Measurements from ENCODE around the gene FKBP5. TPM values are rescaled to one million over a fixed set of nuclear protein-coding genes. Genes with fewer than 3 reads are reported as not detected.
"Not testable (repeated sequence)": the region's sequence is repeated elsewhere in the genome, so short reads cannot be mapped to it uniquely, and the experiment has no call there.

The FKBP5 gene
- total and polyA plus RNA-seq, 10 of the 15 experiments (the other 5 are each of a cell fraction or from before 2014, with no cell fraction given): 29.0 to 123 (median 62.3) TPM

DNA sequence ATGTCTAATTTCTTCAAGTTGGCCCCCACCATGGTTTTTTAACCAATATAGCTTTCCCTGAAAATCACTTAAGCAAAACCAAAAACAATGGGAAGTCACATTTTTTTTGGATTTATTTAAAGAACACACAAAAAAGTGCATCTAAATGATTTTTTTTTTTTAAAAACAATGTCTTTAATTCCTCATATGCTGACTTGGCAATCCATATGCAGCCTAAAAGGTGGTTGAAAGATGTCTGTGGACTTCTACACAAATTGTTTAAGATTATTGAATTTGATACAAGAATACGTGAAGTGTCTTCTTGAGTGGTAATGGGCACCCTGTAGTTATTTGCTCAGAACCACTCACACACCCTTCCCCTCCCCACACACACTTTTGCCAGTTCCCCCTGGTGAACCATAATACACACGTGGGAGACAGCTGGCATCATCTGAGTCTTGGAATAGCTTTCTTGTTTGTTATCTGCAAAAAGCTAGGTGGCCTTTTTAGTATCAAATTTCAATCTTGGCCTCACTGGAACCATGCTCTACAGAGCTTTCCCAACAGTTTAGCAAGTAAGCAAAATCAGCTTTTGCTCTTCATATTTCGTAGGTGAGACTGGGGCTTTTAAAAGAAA lies 115.1 kb downstream of the FKBP5 start (continued):
- TF ChIP-seq, protein P1, sequence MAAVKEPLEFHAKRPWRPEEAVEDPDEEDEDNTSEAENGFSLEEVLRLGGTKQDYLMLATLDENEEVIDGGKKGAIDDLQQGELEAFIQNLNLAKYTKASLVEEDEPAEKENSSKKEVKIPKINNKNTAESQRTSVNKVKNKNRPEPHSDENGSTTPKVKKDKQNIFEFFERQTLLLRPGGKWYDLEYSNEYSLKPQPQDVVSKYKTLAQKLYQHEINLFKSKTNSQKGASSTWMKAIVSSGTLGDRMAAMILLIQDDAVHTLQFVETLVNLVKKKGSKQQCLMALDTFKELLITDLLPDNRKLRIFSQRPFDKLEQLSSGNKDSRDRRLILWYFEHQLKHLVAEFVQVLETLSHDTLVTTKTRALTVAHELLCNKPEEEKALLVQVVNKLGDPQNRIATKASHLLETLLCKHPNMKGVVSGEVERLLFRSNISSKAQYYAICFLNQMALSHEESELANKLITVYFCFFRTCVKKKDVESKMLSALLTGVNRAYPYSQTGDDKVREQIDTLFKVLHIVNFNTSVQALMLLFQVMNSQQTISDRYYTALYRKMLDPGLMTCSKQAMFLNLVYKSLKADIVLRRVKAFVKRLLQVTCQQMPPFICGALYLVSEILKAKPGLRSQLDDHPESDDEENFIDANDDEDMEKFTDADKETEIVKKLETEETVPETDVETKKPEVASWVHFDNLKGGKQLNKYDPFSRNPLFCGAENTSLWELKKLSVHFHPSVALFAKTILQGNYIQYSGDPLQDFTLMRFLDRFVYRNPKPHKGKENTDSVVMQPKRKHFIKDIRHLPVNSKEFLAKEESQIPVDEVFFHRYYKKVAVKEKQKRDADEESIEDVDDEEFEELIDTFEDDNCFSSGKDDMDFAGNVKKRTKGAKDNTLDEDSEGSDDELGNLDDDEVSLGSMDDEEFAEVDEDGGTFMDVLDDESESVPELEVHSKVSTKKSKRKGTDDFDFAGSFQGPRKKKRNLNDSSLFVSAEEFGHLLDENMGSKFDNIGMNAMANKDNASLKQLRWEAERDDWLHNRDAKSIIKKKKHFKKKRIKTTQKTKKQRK (IDR thresholded peaks at IDR 0.05; ENCODE audit: low read depth, low read length): no peak
- no peak for TF ChIP-seq JUNB (IDR thresholded peaks at IDR 0.05)

DNA sequence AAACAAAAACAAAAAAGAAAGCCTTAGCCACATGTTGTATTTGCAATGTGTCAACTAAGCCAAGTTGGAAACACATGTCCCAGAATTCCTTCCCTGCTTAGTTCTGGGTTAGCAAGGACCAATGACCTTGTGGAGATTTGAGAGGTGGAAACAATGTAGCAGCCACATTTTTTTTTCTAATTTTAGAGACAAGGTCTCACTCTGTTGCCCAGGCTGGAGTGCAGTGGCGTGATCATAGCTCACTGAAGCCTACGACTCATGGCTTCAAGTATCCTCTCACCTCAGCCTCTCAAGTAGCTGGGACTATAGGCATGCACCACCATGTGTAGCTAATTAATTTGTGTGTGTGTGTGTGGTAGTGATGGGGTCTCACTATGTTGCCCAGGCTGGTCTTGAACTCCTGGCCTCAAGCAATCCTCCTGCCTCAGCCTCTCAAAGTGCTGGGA lies 117.8 kb downstream of the FKBP5 start:
- H3K4me2 ChIP-seq (ENCODE audit: control insufficient read depth, insufficient read depth); H3K27ac ChIP-seq (ENCODE audit: control insufficient read depth, insufficient read depth); ATAC-seq; H2AFZ ChIP-seq (ENCODE audit: control insufficient read depth, low read depth, low read length); H4K20me1 ChIP-seq (ENCODE audit: control insufficient read depth, insufficient read depth); H3K4me1 ChIP-seq (ENCODE audit: control insufficient read depth, insufficient read depth, low read length); POLR2A ChIA-PET; H3K36me3 ChIP-seq (ENCODE audit: control insufficient read depth in 2 of 2, insufficient read depth in 2 of 2, low read length in 1 of 2); H3K4me3 ChIP-seq; H3K9me3 ChIP-seq (replicated peaks; ENCODE audit: control insufficient read depth, insufficient read depth, low read length); H3K9ac ChIP-seq (ENCODE audit: control insufficient read depth, insufficient read depth, low read length); H3K79me2 ChIP-seq (ENCODE audit: control insufficient read depth, insufficient read depth, low read length); BruUV-seq (replicated peaks); DNase-seq (ENCODE audit: low read depth, low spot score); H3K27me3 ChIP-seq (replicated peaks in 1 of 2; ENCODE audit: control insufficient read depth in 2 of 2, insufficient read depth in 2 of 2, low read length in 1 of 2); FAIRE-seq; in situ Hi-C loops (cut with MboI); intact Hi-C loops (cut with micrococcal nuclease; ENCODE audit: unreplicated experiment): not testable (repeated sequence)
- 77% methylated on average over 2 of the region's 2 CpGs for whole genome bisulfite sequencing (ENCODE audit: insufficient coverage, insufficient replicate concordance, low lambda C conversion rate, missing lambda C conversion rate)
- RAD21 ChIA-PET (ENCODE audit: unreplicated experiment): interaction anchor here (1.2 kb wide), 1 partner anchor 165 kb away, joined by 4 read pairs; no protein-coding TSS in a partner anchor
- CTCF ChIA-PET: interaction anchor here (1.2 to 5.7 kb wide), 3 partner anchors 11 to 167 kb away, joined by 3 to 52 read pairs (median 5); partner anchors contain the start of gene ARMC12
- SMC1A ChIA-PET (ENCODE audit: uncharacterized antibody, unreplicated experiment): interaction anchor here (1.5 to 1.6 kb wide), 2 partner anchors 8 to 163 kb away, joined by 3 to 4 read pairs; no protein-coding TSS in a partner anchor

All from GM12878 (cell line).